Brain microvascular endothelial cell (primary cell): ENCODE measurements around the gene HERC3.

Source experiments
- DNase-seq: peaks from one replicate; pipeline ENCODE4 v3.0.0-alpha.2; 2020
- H3K27ac ChIP-seq: fragments of 250-450 bp; sonication (Bioruptor Pico); 2 replicates; pipeline ENCODE4 v1.5.1; 2020; ENCODE audit warnings: mild to moderate bottlenecking, moderate library complexity
- H3K27me3 ChIP-seq: fragments of 250-450 bp; sonication (Bioruptor Pico); replicated peaks from 2 replicates; pipeline ENCODE4 v1.5.1; 2020; ENCODE audit warnings: mild to moderate bottlenecking
- H3K36me3 ChIP-seq: fragments of 250-450 bp; sonication (Bioruptor Pico); replicated peaks from 2 replicates; pipeline ENCODE4 v1.5.1; 2020; ENCODE audit warnings: mild to moderate bottlenecking
- H3K4me3 ChIP-seq: 2 replicates; pipeline ENCODE4 v1.5.1; 2011; ENCODE audit warnings: low read depth, mild to moderate bottlenecking, control low read depth, low read length, moderate library complexity
- in situ Hi-C: cut with HindIII; loops from 2 replicates; pipeline ENCODE4 v1.10.0; 2017; ENCODE audit warnings: low sequenced_read_pairs, low pct_ligation_motif_present
- TF ChIP-seq, protein P1 (sequence below): IDR thresholded peaks from 2 replicates; pipeline ENCODE4 v1.5.1; 2011; ENCODE audit warnings: low read depth, mild to moderate bottlenecking, moderate library complexity, low read length, control low read depth, inconsistent platforms; ENCODE audit errors: missing control alignments

Gene HERC3

DNA sequence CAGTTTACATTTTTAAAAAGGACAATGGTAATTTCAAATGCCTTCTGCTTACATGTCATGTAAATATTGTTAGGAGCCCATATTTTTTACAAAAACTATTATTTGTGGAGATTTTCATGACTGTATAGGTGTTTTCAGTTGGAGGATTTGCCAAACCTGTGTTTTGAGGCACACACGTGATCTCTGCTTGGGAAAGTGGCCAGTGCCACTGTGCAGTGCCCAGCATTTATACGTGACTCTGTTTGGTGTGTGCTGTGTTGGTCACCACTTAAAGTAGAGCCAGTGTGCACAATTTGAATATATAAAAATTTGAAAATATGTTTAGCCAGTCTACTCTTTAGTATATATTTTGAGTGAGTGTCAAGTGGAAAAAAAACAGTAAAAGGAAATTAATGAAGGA is 132.1 kb downstream of the HERC3 start:
- no peak overlapping the region for H3K27ac ChIP-seq
- H3K36me3 ChIP-seq = peaks cover 4% of the 10 kb centered on the region
- DNase-seq = no peak
- no peak overlapping the region for H3K4me3 ChIP-seq
- in situ Hi-C loops = no loop called here
- TF ChIP-seq, protein P1, sequence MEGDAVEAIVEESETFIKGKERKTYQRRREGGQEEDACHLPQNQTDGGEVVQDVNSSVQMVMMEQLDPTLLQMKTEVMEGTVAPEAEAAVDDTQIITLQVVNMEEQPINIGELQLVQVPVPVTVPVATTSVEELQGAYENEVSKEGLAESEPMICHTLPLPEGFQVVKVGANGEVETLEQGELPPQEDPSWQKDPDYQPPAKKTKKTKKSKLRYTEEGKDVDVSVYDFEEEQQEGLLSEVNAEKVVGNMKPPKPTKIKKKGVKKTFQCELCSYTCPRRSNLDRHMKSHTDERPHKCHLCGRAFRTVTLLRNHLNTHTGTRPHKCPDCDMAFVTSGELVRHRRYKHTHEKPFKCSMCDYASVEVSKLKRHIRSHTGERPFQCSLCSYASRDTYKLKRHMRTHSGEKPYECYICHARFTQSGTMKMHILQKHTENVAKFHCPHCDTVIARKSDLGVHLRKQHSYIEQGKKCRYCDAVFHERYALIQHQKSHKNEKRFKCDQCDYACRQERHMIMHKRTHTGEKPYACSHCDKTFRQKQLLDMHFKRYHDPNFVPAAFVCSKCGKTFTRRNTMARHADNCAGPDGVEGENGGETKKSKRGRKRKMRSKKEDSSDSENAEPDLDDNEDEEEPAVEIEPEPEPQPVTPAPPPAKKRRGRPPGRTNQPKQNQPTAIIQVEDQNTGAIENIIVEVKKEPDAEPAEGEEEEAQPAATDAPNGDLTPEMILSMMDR = no peak
- H3K27me3 ChIP-seq = no peaks in the 10 kb centered on the region

DNA sequence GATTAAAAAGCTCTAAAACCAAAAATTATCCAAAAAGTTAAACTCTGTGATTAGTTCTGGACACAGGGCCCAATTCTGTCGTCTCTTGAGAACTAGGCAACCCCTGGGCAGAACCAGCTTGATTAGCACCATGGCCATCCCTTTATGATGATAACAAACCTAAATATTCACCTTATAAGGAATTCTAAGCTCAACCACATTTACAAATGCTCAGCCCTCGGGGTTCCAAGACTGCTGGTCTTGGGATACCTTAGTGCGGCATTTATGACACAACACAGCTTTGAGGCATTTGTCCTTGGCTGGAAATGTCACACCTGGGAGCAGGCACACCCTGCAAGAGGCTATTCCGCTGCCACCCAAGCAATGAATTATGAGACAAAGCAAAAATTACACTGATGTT is 132.9 kb downstream of the HERC3 start:
- in situ Hi-C loops = no loop called here
- Histone ChIP-seq H3K27me3 (no peaks in the 10 kb centered on the region), H3K4me3 (no peak overlapping the region), H3K36me3 (peaks cover 4% of the 10 kb centered on the region), H3K27ac (no peak overlapping the region)
- TF ChIP-seq, protein P1 = no peak
- DNase-seq = no peak

DNA sequence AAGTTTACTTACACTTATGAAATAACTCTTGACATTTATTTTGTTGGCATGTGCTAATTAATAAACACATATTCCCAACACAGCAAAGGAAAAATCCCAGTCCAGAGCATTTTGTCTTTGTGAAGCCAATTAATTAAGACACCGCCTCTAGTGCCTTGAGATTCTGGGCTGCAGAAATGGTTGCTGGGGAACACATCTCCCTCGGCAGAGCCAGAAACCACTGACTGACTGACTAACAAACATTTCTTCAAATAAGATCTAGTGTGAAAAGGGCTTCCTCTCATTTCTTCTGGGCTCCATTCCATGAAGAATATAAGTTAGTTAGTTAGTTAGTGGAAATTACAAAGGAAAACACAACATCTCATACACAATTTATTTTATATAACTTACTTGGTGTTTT is 133.7 kb downstream of the HERC3 start:
- Histone ChIP-seq H3K4me3 (no peak overlapping the region), H3K27me3 (no peaks in the 10 kb centered on the region), H3K27ac (no peak overlapping the region), H3K36me3 (peaks cover 7% of the 10 kb centered on the region)
- DNase-seq = no peak
- in situ Hi-C loops = no loop called here
- TF ChIP-seq, protein P1 = no peak

DNA sequence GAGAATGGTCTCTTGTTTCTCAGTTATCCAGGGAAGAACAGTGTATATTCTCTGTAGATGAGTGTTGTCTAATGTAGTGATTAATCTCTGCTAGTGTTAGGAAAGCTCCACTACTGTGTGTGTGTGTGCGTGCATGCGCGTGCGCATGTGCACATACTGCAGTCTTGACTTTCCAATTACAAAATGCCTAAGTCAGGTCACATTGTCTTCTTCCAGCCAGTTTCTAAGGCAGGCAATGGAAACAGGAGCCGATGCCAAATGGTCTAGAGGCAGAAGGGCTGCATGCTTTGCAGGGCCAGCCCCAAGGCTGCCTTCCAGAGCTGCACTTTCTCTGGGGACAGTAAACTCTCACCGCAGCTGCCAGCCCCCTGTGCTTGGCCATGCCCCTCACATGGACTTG is 135.9 kb downstream of the HERC3 start:
- DNase-seq = no peak
- TF ChIP-seq, protein P1 = no peak
- H3K27me3 ChIP-seq = no peaks in the 10 kb centered on the region
- peaks cover 7% of the 10 kb centered on the region for H3K36me3 ChIP-seq
- no peak overlapping the region for H3K27ac ChIP-seq
- in situ Hi-C loops = no loop called here
- no peak overlapping the region for H3K4me3 ChIP-seq

DNA sequence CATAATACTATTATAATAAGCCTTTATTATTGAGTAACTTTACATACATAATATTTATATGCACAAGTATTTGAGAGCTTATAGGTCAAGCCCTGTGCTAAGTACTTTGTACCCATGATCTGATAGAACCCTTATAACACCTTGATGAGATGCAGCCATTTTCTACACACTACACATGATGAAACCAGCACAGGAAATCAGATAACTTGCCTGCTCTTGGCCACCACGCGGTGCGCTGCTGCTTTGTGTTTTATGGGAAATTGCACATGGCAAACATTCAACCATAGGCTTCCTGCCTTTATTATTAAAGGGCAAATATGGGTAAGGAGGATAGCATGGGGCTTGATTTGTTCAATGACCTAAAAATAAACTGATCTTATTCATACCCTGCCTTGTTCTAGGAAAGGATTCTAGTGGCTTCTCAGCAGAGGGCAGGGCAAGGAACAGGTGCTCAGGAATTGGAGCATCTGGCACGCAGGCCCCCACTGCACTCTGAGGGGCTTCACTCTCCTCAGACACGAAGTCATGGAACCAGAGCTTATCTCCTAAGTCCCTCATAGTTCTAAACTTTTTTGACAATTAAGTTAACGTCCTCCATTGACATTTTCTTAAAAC is 137.0 kb downstream of the HERC3 start:
- Histone ChIP-seq H3K27me3 (no peaks in the 10 kb centered on the region), H3K36me3 (peaks cover 7% of the 10 kb centered on the region), H3K4me3 (no peak overlapping the region), H3K27ac (no peak overlapping the region)
- in situ Hi-C loops = no loop called here
- DNase-seq = no peak
- TF ChIP-seq, protein P1 = no peak

DNA sequence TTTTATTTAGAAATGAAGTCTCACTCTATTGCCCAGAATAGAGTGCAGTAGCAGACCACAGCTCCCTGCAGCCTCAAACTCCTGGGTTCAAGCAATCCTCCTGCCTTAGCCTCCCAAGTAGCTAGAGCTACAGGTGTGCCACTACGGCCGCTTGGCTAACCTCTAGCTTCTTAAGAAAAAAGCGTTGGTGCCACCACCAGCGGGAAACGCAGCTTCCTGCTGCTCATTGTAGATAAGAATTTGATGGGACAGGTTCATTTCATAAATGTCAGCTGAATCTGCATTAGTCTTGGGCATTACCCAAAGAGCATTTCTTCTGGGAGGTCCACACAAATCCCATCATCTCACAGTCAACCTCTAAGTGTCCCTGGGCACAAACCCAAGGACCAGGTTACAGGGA is 138.5 kb downstream of the HERC3 start:
- Histone ChIP-seq H3K27ac (no peak overlapping the region), H3K4me3 (no peak overlapping the region), H3K36me3 (peaks cover 10% of the 10 kb centered on the region), H3K27me3 (no peaks in the 10 kb centered on the region)
- in situ Hi-C loops = no loop called here
- no peak for DNase-seq
- TF ChIP-seq, protein P1 = no peak
